Heart left ventricle (tissue), 13 donors: ENCODE measurements around the gene LYZL1.

Experiments used
- POLR2A ChIP-seq, 2 donors: fragments of 450-650 bp; IDR thresholded peaks; one replicate each; pipeline ENCODE4 v1.6.1; 2017; ENCODE audit warnings: antibody characterized with exemption in 2 of 2, mild to moderate bottlenecking in 2 of 2, moderate library complexity in 2 of 2
- TF ChIP-seq, protein P1 (sequence below), 12 donors: fragments of 200-600 bp; sonication (generic) in 4 of 12; IDR thresholded peaks; one replicate each; pipeline versions ENCODE4 v1.5.0 to v1.8.0; 2018 to 2022; ENCODE audit warnings: antibody characterized with exemption in 12 of 12, mild to moderate bottlenecking in 5 of 12
- donor health status: ischemic (EF 13 %, LVEDD 7.1; RV severe dilation, severe dysfunction).
- donor health status: DM: no; HTN: yes; CAD: no.
- donor health status: DM: no; HTN: no; CAD: no.
- donor health status: ischemic (EF 25% LVEDD 6.9; RV normal size, moderate dysfunction).
- donor health status: ischemic (EF 25% LVEDD 5.7; RV mildly dilated, moderate dysfunction).
- donor health status: ischemic (EF 35%, LVEDD 5.7; RV mildly dilated, moderate dysfunction).
- donor health status: nonischemic (EF 11% LVEDD 7.7; RV severe dilation, severe dysfunction).
- donor health status: DM: yes; HTN: yes; CAD: no.
- donor health status: PGD.
- donor health status: ischemic (EF 29% LVEDD 5.4; RV normal size, mild dysfunction).
- donor health status: nonischemic (EF 23%, LVEDD 6.1; RV moderate dilation, normal function).

DNA sequence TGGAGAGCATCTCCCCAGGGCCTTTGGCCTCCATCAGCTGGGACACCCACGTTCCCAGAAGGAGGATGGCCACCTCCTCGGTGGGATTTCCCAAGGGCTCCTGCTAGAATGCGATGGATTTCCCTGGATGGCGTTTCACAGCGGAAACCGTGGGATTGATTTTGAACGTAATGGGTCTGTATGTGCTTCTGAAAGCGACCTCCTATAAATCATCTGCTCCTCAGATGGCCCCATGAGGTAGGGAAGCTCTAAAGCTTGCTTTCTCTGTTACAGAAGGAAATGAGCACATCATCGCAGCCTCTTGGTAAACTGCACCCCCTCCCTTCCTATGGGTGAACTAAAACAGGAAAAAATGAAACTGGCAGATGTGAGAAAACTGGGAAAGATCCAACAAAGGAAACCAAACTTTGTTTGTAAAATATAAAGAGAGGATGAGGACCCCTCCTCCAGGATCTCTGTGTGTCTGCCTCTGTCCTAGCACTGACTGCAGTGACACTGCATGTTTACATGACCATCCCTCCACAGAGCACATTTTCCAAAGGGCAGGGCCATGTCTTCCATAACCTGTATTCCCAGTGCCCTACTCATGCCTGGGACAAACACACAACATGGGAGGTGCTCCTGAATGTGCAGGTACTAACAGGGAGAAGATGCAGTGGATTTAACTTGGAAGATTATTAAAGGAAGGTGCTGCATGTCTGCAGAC, 57.6 kb downstream of the LYZL1 start:
- TF ChIP-seq, protein P1, sequence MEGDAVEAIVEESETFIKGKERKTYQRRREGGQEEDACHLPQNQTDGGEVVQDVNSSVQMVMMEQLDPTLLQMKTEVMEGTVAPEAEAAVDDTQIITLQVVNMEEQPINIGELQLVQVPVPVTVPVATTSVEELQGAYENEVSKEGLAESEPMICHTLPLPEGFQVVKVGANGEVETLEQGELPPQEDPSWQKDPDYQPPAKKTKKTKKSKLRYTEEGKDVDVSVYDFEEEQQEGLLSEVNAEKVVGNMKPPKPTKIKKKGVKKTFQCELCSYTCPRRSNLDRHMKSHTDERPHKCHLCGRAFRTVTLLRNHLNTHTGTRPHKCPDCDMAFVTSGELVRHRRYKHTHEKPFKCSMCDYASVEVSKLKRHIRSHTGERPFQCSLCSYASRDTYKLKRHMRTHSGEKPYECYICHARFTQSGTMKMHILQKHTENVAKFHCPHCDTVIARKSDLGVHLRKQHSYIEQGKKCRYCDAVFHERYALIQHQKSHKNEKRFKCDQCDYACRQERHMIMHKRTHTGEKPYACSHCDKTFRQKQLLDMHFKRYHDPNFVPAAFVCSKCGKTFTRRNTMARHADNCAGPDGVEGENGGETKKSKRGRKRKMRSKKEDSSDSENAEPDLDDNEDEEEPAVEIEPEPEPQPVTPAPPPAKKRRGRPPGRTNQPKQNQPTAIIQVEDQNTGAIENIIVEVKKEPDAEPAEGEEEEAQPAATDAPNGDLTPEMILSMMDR (IDR thresholded peaks at IDR 0.05), result no peak
- TF ChIP-seq POLR2A (IDR thresholded peaks at IDR 0.05), result no peak
